Medulla oblongata (tissue), 1 donor: ENCODE data around the gene ELF1.

ENCODE experiments used
- DNase-seq: peaks from one replicate; pipeline ENCODE4 v3.0.0-alpha.2; 2015; ENCODE audit errors: extremely low spot score

ELF1 gene

GRCh38 chr13:41006978-41007743, 12.0 kb downstream of the ELF1 start:
- DNase-seq = peak; percentile 43

DNA sequence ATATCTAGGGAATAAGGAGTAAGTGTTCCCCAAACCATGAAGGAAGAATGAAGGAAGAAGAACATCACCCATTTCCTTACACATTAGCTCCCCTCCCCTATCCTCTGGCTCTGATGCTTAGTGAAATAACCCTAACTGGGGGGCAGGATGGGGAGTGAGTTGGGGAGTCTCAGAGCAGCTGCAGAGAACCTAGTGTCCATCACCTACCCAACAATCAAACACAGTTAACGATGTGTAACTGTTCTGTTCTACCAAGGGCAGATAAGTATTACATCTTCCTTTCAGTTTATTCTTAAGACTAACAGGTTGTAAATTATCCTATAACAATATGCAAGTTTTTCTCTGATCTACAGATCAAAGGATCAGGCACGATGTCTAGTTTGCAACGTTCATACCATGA, 12.8 kb downstream of the ELF1 start:
- no peak for DNase-seq

DNA sequence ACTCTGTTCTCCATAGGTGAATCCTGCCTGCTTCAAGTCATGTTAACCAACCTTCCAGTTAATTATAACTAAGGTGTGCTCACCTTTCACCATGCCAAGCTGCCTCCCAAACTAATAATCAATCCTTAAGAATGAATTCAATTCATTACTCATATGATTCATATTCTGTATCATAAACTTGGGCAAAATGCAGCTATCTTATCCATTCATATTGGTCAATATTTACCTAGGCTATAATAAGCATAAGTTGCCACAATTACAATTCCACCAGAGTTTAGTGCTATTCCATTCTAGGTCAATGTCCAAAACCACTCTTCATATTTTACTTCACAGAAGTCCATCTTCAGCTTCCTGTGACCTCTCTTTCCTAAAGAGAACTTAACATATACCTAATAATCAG, 13.4 kb downstream of the ELF1 start:
- DNase-seq = no peak

GRCh38 chr13:41004875-41005693, 14.0 kb downstream of the ELF1 start:
- DNase-seq = no peak

DNA sequence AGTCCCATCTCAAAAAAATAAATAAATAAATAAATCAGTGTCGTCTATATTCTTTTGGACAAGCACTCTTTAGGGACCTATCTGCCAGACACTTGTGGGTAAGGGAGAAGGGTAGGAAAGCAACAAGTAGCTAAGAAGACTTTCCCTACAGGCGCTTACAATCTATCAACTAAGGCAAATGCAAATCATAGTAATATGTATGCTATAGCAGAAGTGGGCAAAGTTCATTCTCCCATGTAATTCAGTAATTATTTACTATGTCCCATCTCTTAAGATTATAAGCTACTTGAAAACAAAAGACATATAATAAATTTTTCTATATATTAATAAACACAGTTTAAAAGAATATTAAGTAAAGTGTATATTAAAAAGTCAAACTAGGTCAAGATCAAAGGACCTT, 16.5 kb downstream of the ELF1 start:
- no peak for DNase-seq

DNA sequence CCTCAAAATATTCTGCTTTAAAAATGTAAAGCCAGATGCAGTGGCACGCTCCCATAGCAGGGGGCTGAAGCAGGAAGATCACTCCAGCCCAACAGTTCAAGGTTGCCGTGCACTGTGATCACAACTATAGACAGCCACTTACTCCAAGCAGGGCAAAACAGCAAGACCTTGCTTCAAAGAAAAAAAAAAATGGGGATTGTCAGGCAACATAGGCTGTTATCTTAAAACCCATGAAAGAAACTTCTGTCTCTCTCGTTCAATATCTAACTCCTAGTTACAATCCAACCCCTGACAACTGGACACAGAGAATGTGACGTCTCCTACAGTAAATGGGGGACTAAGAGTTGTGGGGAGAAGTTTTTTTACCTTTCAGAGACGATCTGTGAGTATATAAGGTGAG, 17.4 kb downstream of the ELF1 start:
- DNase-seq = no peak

- DNase-seq = no peak
These were observed 19.7 kb downstream of the ELF1 start for GRCh38 chr13:40999416-40999815.

DNA sequence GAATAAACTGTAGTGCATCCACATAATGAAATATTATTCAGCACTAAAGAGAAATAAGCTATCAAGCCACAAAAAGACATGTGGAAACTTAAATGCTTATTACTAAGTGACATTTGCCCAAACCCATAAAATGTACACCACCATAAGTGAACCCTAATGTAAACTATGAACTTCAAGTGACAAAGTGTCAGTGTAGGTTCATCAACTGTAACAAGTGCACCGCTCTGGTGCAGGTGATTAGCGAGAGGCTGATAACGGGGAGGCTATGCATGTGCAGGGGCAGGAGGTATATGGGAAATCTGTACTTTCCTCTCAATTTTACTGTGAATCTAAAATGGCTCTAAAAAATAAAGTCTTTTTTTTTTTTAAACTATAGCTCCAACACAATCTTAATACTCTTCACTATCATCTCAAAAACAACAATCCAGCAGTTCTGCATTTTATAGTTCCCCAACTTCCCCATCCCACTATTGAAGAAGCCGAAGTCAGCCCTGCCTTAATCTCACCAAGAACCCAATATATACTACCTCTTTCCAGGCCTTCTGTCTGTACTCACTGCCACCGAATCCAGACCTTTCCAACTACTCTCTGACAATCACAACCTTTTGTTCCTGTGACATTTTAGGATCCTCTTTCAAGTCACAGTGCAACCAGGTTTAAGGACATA, 22.6 kb downstream of the ELF1 start:
- peak; percentile 53 for DNase-seq

GRCh38 chr13:40995997-40996396, 23.1 kb downstream of the ELF1 start:
- no peak for DNase-seq

- DNase-seq = no peak
These were observed 24.4 kb downstream of the ELF1 start for GRCh38 chr13:40994581-40995230.

- no peak for DNase-seq
These were observed 25.1 kb downstream of the ELF1 start for GRCh38 chr13:40993987-40994386.

- peak; percentile 56 for DNase-seq
These were observed 26.2 kb downstream of the ELF1 start for GRCh38 chr13:40992678-40993518.

GRCh38 chr13:40987606-40988280, 31.4 kb downstream of the ELF1 start:
- no peak for DNase-seq

DNA sequence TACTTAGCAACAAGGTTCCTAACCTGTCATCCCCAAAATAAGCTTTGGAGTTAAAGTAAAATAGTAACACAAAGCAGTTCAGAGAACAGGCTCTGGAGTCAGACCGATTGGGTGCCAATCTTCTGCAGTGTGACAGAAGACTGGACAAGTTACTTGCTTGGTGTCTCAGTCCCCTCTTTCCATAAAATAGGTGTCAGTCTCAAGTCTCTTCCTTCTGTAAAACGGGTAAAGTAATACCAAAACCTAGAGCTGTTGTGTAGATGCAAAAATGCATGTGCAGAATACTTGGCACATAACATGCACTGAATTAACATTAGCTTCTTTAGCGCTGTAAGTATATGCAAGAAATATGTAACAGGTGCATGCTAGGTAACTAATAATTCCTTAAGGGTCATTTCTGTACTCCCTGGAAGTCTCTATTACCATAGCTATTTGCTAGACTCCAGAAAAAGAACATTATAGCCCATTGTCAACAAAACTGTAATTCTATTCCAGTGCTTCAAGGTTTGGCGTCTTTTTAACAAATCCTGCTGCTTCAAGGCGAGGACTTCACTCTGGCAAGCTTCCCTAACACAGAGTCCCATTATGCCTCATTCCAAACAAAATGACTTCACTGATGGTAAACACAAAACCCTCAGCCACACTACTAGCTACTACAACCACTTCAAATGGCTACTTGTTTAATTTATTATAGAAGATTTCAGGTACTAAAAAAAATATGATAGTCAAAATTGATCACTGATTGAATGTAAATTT, 32.8 kb downstream of the ELF1 start:
- DNase-seq = peak; percentile 71

DNA sequence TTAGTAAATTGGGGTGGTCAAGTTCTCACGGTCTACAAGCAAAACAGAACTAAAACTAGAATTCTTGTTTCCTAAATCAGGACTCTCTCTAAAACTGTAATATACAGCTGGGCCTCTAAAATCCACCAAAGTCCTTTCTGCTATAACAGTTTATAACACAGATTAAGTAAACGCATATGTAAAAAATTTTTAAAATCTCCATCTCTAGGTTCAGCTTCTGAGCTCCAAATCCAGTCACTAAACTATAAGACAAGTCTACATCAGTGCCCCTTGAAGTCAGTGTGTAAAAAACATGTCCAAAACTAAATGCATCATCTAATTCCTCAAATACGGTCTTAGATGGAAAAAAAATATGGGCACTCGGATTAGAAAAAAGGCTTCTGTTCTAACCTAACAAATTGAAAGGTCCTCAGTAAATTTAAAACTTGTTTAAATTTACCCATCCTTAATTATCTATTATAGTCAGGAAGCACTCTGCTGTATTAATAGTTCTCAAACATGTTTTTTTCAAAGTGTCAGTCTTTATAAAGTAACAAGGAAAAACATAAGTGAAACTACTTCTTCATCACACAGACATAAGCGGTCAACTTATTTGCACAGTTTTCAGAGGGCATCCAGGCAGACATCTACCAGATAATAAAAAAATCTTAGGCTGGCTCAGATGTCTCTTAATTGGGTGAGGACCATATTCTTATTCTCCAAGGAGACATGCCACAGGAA, 33.6 kb downstream of the ELF1 start:
- DNase-seq = peak; percentile 44

GRCh38 chr13:40984668-40985366, 34.3 kb downstream of the ELF1 start:
- DNase-seq = peak; percentile 62

DNA sequence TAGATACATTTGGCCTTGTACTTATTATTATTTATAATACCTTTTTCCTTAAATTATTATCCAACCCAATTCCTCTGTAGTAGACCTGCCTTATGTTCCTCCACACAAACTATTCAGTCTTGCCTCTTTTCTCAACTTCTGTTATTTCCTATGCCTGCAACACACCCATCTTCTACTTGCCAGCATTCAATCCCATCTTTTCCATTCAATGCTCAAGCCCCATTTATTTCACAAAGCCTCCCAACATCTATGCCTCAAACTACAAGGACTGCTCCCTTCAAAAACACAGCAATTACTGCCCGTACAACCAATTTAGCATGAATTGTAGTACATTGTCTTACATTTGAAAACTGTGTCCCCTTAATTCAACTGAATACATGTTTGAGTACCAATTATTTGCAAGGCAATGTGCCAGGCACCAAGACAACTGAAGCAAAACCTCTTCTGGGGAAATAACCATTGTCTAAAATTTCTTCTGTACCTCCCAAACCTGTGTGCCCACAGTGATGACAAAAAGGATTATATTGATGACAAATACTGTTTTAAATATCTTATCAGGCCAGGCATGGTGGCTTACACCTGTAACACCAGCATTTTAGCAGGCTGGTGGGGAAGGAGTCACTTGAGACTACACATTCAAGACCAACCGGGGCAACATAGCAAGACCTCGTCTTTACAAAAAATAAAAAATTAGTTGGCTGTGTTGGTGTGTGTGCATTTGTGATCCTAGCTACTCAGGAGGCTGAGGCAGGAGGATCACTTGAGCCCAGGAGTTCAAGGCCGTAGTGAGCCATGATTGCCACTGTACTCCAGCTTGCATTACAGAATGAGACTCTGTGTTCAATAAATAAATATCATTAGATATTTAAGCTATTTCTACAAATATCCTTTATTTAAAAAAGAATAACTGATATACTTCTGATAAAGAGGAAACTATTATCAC, 35.1 kb downstream of the ELF1 start:
- peak; percentile 49 for DNase-seq
